AG04450 (cell line): ENCODE results near the gene ALPL. TPM values are rescaled to one million over a fixed set of nuclear protein-coding genes. Genes with fewer than 3 reads are reported as not detected.
"Not testable (repeated sequence)": the region's sequence is repeated elsewhere in the genome, so short reads cannot be mapped to it uniquely, and the experiment has no call there.

Experiments
- CTCF ChIA-PET: fragments of 300-600, 350-600 bp; formaldehyde crosslinking; extraction: SDS; loops from one replicate; lab custom pipeline; 2022; ENCODE audit warnings: antibody characterized with exemption, inconsistent platforms; lab: Charles Lee
- POLR2A ChIA-PET: fragments of 350-600 bp; formaldehyde crosslinking; extraction: SDS; loops from one replicate; lab custom pipeline; 2021; ENCODE audit warnings: antibody characterized with exemption, inconsistent platforms; lab: Yijun Ruan, JAX
- DNase-seq: peaks from one replicate; pipeline ENCODE4 v3.0.0-alpha.2; 2011; ENCODE audit warnings: low read depth, low spot score
- H3K27ac ChIP-seq: one replicate; pipeline ENCODE4 v1.5.1; 2012; ENCODE audit warnings: low read depth, low read length, control low read depth
- H3K27me3 ChIP-seq: one replicate; pipeline ENCODE4 v1.6.0; 2012; ENCODE audit warnings: low read length; ENCODE audit not compliant: control insufficient read depth, insufficient read depth
- H3K4me3 ChIP-seq: 2 replicates; pipeline ENCODE4 v1.5.1; 2011; ENCODE audit warnings: mild to moderate bottlenecking, low read depth, low read length, control low read depth
- H3K9me3 ChIP-seq: 2 replicates; pipeline ENCODE4 v1.5.1; 2012; ENCODE audit warnings: low read length; ENCODE audit not compliant: control insufficient read depth, insufficient read depth
- polyA plus RNA-seq: library from polyadenylated mRNA; depleted of rRNA; stranded (reverse); fragments of >200 nt; gene quantifications from 2 replicates; pipeline ENCODE4 v1.2.3, GENCODE V29; 2011
- TF ChIP-seq, protein P1 (sequence below): IDR thresholded peaks from 2 replicates; pipeline ENCODE4 v1.5.1; 2011; ENCODE audit warnings: low read depth, low read length, control low read depth, inconsistent platforms

The ALPL gene
- polyA plus RNA-seq, 1 experiment = 1.8 TPM

DNA sequence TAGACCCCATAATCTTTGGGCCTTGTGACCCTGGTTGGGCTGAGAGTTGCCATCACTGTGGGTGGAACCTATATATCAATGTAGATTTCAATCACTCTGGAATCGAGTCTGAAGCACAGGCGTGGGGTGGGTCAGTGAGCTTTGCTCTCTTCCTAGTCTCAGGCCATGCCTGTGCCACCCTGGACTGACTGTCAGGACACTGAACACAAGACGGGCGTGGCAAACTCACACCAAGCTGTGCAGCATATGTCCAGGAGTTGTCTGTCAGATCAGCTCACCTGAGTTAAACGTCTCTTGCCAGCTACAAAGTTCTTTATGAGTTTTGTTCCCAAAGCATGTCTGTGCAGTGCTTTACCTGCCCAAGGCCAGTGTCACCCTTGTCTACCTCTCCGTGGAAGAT is 30.9 kb upstream of the ALPL start:
- ChIA-PET CTCF (no interaction called here), POLR2A (no interaction called here)
- Histone ChIP-seq H3K4me3 (no peak overlapping the region), H3K9me3 (no peaks in the 10 kb centered on the region), H3K27ac (no peak overlapping the region), H3K27me3 (no peaks in the 10 kb centered on the region)
- TF ChIP-seq, protein P1, sequence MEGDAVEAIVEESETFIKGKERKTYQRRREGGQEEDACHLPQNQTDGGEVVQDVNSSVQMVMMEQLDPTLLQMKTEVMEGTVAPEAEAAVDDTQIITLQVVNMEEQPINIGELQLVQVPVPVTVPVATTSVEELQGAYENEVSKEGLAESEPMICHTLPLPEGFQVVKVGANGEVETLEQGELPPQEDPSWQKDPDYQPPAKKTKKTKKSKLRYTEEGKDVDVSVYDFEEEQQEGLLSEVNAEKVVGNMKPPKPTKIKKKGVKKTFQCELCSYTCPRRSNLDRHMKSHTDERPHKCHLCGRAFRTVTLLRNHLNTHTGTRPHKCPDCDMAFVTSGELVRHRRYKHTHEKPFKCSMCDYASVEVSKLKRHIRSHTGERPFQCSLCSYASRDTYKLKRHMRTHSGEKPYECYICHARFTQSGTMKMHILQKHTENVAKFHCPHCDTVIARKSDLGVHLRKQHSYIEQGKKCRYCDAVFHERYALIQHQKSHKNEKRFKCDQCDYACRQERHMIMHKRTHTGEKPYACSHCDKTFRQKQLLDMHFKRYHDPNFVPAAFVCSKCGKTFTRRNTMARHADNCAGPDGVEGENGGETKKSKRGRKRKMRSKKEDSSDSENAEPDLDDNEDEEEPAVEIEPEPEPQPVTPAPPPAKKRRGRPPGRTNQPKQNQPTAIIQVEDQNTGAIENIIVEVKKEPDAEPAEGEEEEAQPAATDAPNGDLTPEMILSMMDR = no peak
- no peak for DNase-seq

DNA sequence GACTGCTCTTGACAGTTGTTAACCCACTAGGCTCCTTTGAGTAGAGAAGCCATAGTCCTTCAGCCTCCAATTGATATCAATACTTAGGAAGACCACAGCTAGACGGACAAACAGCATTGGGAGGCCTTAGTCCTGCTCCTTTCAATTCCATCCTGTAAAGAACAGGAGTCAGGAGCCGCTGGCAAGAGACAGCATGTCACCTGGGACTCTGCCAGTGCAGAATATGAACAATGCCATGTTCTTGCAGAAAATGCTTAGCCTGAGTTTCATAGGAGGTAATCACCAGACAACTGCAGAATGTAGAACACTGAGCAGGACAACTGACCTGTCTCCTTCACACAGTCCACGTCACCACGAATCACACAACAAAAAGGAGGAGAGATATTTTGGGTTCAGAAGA is 25.3 kb upstream of the ALPL start:
- H3K27ac ChIP-seq, H3K4me3 ChIP-seq, POLR2A ChIA-PET, DNase-seq, CTCF ChIA-PET, H3K9me3 ChIP-seq, H3K27me3 ChIP-seq: not testable (repeated sequence)

DNA sequence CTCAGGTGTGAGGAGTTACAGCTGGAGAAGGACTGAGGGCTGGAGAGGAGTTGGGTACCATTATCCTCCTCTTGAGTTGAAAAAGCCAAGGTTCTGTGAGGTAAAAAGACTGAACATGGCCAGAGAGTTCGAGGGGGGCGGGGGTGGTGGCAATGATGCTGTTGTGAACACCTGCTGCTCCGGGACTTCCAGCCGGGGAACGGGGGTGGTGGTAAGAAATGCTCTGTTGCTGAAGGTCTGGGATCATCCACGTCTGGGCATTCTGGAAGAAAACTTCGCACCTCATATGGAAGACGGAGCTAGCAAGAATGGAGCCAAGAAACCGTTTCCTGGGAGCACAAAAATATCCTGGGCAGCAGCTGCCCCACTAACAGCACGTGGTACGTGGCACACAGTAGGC is 20.1 kb upstream of the ALPL start:
- ChIA-PET CTCF (interaction anchor here (1.0 to 3.0 kb wide), 2 partner anchors 119 to 120 kb away, joined by 3 to 31 read pairs; no protein-coding TSS in a partner anchor), POLR2A (no interaction called here)
- DNase-seq = no peak
- H3K4me3 ChIP-seq = no peak overlapping the region
- H3K27ac ChIP-seq = no peak overlapping the region
- TF ChIP-seq, protein P1 = no peak
- H3K9me3 ChIP-seq = peaks cover 10% of the 10 kb centered on the region; the same call in 1 of the 2 replicates
- peaks cover 9% of the 10 kb centered on the region for H3K27me3 ChIP-seq

DNA sequence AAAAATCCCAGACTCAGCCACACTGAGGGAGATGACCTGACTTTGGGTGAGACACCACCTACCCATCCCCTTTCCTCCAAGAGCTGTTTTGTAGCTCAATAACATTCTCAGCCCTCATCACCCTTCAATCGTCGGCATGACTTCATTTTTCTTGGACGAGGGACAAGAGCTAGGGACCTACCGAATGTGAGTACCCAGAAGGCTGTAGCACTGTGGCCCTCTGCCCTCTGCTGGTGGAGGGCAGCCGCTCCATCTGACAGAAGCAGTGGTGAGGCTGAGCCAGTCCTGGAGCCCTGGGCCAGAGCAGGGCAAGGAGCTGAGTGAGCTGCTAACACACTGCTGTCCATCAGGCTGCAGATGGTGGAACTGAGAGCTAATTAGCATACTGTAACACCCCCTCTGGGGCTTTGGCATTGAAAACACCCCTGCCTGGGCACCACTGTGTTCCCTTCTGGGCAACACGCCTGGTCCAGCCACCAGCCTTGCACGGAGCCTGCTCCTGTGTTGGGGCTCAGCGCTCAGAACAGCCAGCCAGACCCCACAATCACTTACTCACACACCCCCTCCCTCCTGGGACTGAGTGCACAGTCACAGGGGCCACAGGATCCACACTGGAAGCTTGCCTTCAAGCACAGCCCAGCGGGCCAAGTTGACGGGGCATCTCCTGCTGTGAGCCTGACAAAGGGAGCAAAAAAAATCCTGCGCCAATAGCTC is 18.3 kb upstream of the ALPL start:
- Histone ChIP-seq H3K9me3 (peaks cover 10% of the 10 kb centered on the region; the same call in 1 of the 2 replicates), H3K27me3 (peaks cover 12% of the 10 kb centered on the region), H3K4me3 (no peak overlapping the region), H3K27ac (no peak overlapping the region)
- TF ChIP-seq, protein P1 = peak; percentile 64
- ChIA-PET CTCF (interaction anchor here (0.5 to 3.0 kb wide), 17 partner anchors 9 to 925 kb away, joined by 3 to 31 read pairs (median 3); partner anchors contain the start of gene ALPL), POLR2A (no interaction called here)
- DNase-seq = no peak

DNA sequence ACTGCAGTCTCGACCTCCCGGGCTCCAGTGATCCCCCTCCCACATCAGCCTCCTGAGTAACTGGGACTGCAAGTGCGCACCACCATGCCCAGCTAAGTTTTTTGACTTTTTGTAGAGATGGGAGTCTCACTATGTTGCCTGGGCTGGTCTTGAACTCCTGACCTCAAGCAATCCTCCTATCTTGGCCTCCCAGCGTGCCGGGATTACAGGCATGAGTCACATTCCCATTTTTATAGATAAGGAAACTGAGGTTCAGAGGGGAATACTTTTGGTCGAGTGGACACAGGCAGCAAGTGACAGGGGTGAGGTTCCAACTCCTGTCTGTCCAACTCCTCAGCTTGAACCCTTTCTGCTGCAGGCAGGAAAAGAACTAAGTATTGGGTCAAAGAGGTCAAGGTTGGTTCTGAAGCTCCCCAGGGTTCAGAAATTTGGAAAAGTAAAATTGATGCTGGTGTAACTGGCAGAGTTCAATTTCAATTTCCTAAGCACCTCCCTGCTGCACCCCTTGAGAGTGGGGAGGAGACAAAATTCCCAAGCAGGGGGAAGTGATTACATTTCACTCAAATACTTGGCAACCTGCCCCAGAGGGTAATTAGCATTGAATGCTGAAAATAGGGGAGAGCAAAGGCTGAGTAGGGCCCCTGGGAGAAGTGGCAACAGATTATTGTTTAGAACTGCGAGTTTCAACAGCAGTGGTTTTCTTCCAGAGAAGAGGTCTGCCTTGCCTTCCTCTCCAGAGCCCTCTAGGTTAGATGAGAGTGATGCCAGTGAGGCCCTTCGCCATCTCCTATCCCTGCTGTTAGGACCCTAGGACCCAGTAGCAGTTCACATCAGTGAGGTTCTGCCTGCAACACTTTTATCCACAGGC is 17.5 kb upstream of the ALPL start:
- H3K27ac ChIP-seq = no peak overlapping the region
- no peak overlapping the region for H3K4me3 ChIP-seq
- H3K9me3 ChIP-seq = peaks cover 10% of the 10 kb centered on the region; the same call in 1 of the 2 replicates
- POLR2A ChIA-PET = no interaction called here
- no peak for DNase-seq
- CTCF ChIA-PET = interaction anchor here (0.5 to 3.0 kb wide), 12 partner anchors 8 to 925 kb away, joined by 3 to 31 read pairs (median 4); no protein-coding TSS in a partner anchor
- TF ChIP-seq, protein P1 = no peak
- H3K27me3 ChIP-seq = peaks cover 14% of the 10 kb centered on the region
